Astrocyte of the spinal cord (primary cell): Measurements from ENCODE around the gene NODAL.

ENCODE experiments used
- DNase-seq: peaks from one replicate; pipeline ENCODE4 v3.0.0; 2011; ENCODE audit warnings: low read depth, low spot score
- H3K4me3 ChIP-seq: 2 replicates; pipeline ENCODE4 v1.5.1; 2011; ENCODE audit warnings: low read depth, mild to moderate bottlenecking, low read length, moderate library complexity
- in situ Hi-C: cut with HindIII; loops from 2 replicates; pipeline ENCODE4 v1.10.0; 2017; ENCODE audit warnings: low sequenced_read_pairs
- TF ChIP-seq, protein P1 (sequence below): IDR thresholded peaks from 2 replicates; pipeline ENCODE4 v1.5.1; 2012; ENCODE audit warnings: low read depth, mild to moderate bottlenecking, low read length, inconsistent platforms

NODAL gene

DNA sequence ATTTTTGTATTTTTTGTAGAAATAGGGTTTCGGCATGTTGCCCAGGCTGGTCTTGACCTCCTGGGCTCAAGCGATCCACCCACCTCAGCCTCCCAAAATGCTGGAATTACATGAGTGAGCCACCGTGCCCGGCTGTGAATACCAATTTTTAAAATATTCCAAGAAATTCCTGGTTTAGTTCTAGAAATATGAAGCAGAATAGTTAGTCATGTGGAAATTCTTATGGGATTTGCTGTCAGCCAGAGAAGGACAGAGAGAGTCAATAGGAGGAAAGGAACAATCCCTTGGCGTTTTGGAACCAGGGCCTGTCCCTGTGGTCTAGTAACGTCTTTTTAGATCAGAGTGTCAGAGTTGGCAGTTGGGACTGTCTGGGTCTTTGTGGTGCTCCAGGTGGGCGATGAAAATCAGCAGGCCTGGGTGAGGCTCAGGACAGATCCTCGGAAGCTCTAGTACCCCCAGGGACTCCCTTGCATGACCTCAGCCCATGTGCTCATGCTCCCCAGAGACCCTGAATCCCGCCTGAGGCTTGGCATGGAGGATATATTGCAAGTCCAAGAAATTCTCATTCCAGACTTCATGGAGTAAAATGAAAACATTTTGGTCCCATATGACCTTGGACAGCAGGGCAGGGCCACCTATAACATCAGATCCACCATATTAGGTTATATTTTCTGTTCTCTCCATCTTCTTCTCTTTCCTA, 7.8 kb downstream of the NODAL start:
- TF ChIP-seq, protein P1, sequence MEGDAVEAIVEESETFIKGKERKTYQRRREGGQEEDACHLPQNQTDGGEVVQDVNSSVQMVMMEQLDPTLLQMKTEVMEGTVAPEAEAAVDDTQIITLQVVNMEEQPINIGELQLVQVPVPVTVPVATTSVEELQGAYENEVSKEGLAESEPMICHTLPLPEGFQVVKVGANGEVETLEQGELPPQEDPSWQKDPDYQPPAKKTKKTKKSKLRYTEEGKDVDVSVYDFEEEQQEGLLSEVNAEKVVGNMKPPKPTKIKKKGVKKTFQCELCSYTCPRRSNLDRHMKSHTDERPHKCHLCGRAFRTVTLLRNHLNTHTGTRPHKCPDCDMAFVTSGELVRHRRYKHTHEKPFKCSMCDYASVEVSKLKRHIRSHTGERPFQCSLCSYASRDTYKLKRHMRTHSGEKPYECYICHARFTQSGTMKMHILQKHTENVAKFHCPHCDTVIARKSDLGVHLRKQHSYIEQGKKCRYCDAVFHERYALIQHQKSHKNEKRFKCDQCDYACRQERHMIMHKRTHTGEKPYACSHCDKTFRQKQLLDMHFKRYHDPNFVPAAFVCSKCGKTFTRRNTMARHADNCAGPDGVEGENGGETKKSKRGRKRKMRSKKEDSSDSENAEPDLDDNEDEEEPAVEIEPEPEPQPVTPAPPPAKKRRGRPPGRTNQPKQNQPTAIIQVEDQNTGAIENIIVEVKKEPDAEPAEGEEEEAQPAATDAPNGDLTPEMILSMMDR: no peak
- no peak overlapping the region for H3K4me3 ChIP-seq
- in situ Hi-C loops: no loop called here
- no peak for DNase-seq

GRCh38 chr10:70432561-70433263, 8.8 kb downstream of the NODAL start:
- TF ChIP-seq, protein P1: no peak
- in situ Hi-C loops: no loop called here
- no peak for DNase-seq
- no peak overlapping the region for H3K4me3 ChIP-seq

DNA sequence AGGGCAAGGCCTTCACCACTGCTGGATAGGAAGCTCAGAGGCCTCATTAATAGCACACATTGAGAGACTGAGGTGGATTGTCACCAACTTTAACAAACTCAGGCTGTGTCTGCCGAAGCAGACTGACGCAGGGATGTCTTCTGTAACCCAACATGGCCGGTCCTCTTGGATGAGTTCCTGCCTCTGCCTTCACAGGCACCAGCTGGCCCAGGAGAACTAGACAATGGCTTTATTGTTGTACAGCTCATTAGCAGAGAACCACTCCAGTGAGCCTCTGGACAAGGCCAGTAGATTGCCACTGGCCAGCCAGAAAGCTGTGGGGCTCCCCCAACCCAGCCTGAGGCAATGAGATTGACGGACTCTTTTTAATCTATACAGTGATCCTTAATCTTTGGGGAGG, 9.4 kb downstream of the NODAL start:
- peak; percentile 18 for DNase-seq
- TF ChIP-seq, protein P1: no peak
- no peak overlapping the region for H3K4me3 ChIP-seq
- in situ Hi-C loops: no loop called here

GRCh38 chr10:70430493-70431445, 10.7 kb downstream of the NODAL start:
- no peak overlapping the region for H3K4me3 ChIP-seq
- in situ Hi-C loops: no loop called here
- DNase-seq: peak; percentile 51
- TF ChIP-seq, protein P1: no peak

- TF ChIP-seq, protein P1: no peak
- no peak overlapping the region for H3K4me3 ChIP-seq
- in situ Hi-C loops: no loop called here
- no peak for DNase-seq
Observed at GRCh38 chr10:70426823-70427222, 14.7 kb downstream of the NODAL start.

DNA sequence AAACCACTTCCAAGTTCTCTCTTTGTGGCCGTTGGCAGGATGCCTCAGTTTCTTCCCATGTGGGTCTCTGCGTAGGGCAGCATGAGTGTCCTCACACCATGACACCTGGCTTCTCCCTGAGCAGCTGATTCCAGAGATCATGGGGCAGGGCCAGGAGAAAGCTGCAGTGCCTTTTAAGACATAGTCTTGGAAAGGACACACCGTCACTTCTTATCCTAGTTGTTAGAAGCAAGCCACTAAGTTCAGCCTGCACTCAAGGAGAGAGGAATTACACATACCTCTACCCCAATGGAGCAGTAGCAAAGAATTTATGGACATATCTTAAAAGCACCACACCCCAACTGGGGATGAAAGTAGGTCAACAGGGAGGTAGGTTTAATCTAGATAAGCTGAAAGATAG, 16.4 kb downstream of the NODAL start:
- H3K4me3 ChIP-seq: no peak overlapping the region
- no peak for DNase-seq
- in situ Hi-C loops: no loop called here
- TF ChIP-seq, protein P1: no peak
